ENCODE measurements around the gene ARHGEF39. TPM values are rescaled to one million over a fixed set of nuclear protein-coding genes. Genes with fewer than 3 reads are reported as not detected.

Gene ARHGEF39
- total and polyA plus RNA-seq, 10 of the 15 experiments (the other 5 are each of a cell fraction or from before 2014, with no cell fraction given), result 2.0 to 28.9 (median 13.2) TPM

GRCh38 chr9:35712762-35713400 is 47.9 kb upstream of the ARHGEF39 start:
- peaks cover 14% of the 10 kb centered on the region for H3K4me1 ChIP-seq (ENCODE audit: control insufficient read depth, insufficient read depth, low read length)
- ATAC-seq (no peak), FAIRE-seq (no peak), DNase-seq (ENCODE audit: low read depth, low spot score) (no peak)
- BruUV-seq (replicated peaks), result no TSS peak
- H3K36me3 ChIP-seq (ENCODE audit: control insufficient read depth in 2 of 2, insufficient read depth in 2 of 2, low read length in 1 of 2), result peaks cover 46 to 55% of the 10 kb centered on the region in 2 experiments
- no peak overlapping the region for H3K9ac ChIP-seq (ENCODE audit: control insufficient read depth, insufficient read depth, low read length)
- H2AFZ ChIP-seq (ENCODE audit: control insufficient read depth, low read depth, low read length), result no peak overlapping the region
- H3K79me2 ChIP-seq (ENCODE audit: control insufficient read depth, insufficient read depth, low read length), result no peaks in the 10 kb centered on the region
- no peaks in the 10 kb centered on the region for H3K9me3 ChIP-seq (replicated peaks; ENCODE audit: control insufficient read depth, insufficient read depth, low read length)
- TF ChIP-seq REST (IDR thresholded peaks at IDR 0.05; ENCODE audit: low read depth, low read length), result no peak
- TF ChIP-seq PAX5 (IDR thresholded peaks at IDR 0.05; ENCODE audit: borderline replicate concordance, low read depth, low read length), result no peak
- no peak for TF ChIP-seq BHLHE40 (IDR thresholded peaks at IDR 0.05; ENCODE audit: borderline replicate concordance in 1 of 2, low read depth in 2 of 2, low read length in 1 of 2)
- TF ChIP-seq BACH1 (IDR thresholded peaks at IDR 0.05; ENCODE audit: borderline replicate concordance), result no peak
- no peak for TF ChIP-seq LARP7 (IDR thresholded peaks at IDR 0.05)
- intact Hi-C loops (cut with micrococcal nuclease; ENCODE audit: unreplicated experiment), result no loop called here
- no peak overlapping the region for H3K4me2 ChIP-seq (ENCODE audit: control insufficient read depth, insufficient read depth)
- no peaks in the 10 kb centered on the region for H4K20me1 ChIP-seq (ENCODE audit: control insufficient read depth, insufficient read depth)
- ChIA-PET RAD21 (ENCODE audit: unreplicated experiment) (interaction anchor here (1.0 to 1.4 kb wide), 2 partner anchors 15 to 47 kb away, joined by 3 to 4 read pairs; no protein-coding TSS in a partner anchor), CTCF (interaction anchor here (0.7 to 5.8 kb wide), 12 partner anchors 10 to 77 kb away, joined by 3 to 39 read pairs (median 4); partner anchors contain the start of genes CREB3 and TLN1), SMC1A (ENCODE audit: uncharacterized antibody, unreplicated experiment) (interaction anchor here (2.3 to 2.7 kb wide), 2 partner anchors 15 to 17 kb away, joined by 7 to 10 read pairs; no protein-coding TSS in a partner anchor), POLR2A (interaction anchor here (1.0 to 3.5 kb wide), 2 partner anchors 15 to 52 kb away, joined by 3 to 14 read pairs; no protein-coding TSS in a partner anchor)
- no peak overlapping the region for H3K27ac ChIP-seq (ENCODE audit: control insufficient read depth, insufficient read depth)
- in situ Hi-C loops (cut with MboI), result no loop called here
- H3K4me3 ChIP-seq, result no peak overlapping the region
- H3K27me3 ChIP-seq (replicated peaks in 1 of 2; ENCODE audit: control insufficient read depth in 2 of 2, insufficient read depth in 2 of 2, low read length in 1 of 2), result no peaks in the 10 kb centered on the region
- WGBS (ENCODE audit: insufficient coverage, insufficient replicate concordance, low lambda C conversion rate, missing lambda C conversion rate), result 99% methylated on average over 11 of the region's 11 CpGs
